Vagina (tissue), 2 donors: Measurements from ENCODE around the gene CP. TPM values are rescaled to one million over a fixed set of nuclear protein-coding genes. Genes with fewer than 3 reads are reported as not detected.

Experiments used
- DNase-seq, 2 donors: peaks; one replicate each; pipeline ENCODE4 v3.0.0-alpha.2; 2017; ENCODE audit errors: extremely low spot score in 2 of 2
- H3K27ac ChIP-seq: fragments of 200-600 bp; sonication (generic); one replicate; pipeline ENCODE4 v1.5.1; 2019
- H3K27me3 ChIP-seq: fragments of 200-600 bp; sonication (generic); one replicate; pipeline ENCODE4 v1.5.1; 2019
- H3K36me3 ChIP-seq, 2 donors: fragments of 200-600 bp; sonication (generic); one replicate each; pipeline ENCODE4 v1.5.1; 2017 to 2019
- H3K4me1 ChIP-seq: fragments of 200-600 bp; sonication (generic); one replicate; pipeline ENCODE4 v1.5.1; 2019
- H3K4me3 ChIP-seq, 2 donors: fragments of 200-600 bp; sonication (generic); 1 replicate in 1 of 2; 2 replicates in 1 of 2; pipeline ENCODE4 v1.5.1; 2016 to 2019
- H3K9me3 ChIP-seq: fragments of 200-600 bp; sonication (generic); one replicate; pipeline ENCODE4 v1.5.1; 2019
- POLR2A ChIP-seq, 2 donors: fragments of 450-650 bp; IDR thresholded peaks; one replicate each; pipeline ENCODE4 v1.6.1; 2017; ENCODE audit warnings: antibody characterized with exemption in 2 of 2, mild to moderate bottlenecking in 2 of 2, moderate library complexity in 2 of 2
- POLR2AphosphoS5 ChIP-seq, 2 donors: sonication (generic); formaldehyde crosslinking; IDR thresholded peaks; one replicate each; pipeline ENCODE4 v1.9.0; 2017; ENCODE audit warnings: antibody characterized with exemption in 2 of 2, mild to moderate bottlenecking in 2 of 2, low read depth in 1 of 2; ENCODE audit not compliant: insufficient read depth in 1 of 2
- intact Hi-C: fragments of 100-400 bp; cut with DNase I; formaldehyde crosslinking; loops from one replicate; pipeline ENCODE4 v1.15.1; 2023
- total RNA-seq: library from RNA; depleted of rRNA; stranded (reverse); fragments of >200 nt; gene quantifications from one replicate; pipeline ENCODE4 v1.2.3, GENCODE V29; 2016
- TF ChIP-seq, protein P1 (sequence below), 3 experiments: fragments of 450-650 bp in 2 of 3; fragments of 200-600 bp in 1 of 3; sonication (generic) in 1 of 3; IDR thresholded peaks; one replicate each; pipeline ENCODE4 v1.5.1; 2017 to 2019; ENCODE audit warnings: antibody characterized with exemption in 3 of 3, mild to moderate bottlenecking in 2 of 3, moderate library complexity in 2 of 3

Gene CP
- total RNA-seq, 1 donor from 2014 or later, result 26.3 TPM

DNA sequence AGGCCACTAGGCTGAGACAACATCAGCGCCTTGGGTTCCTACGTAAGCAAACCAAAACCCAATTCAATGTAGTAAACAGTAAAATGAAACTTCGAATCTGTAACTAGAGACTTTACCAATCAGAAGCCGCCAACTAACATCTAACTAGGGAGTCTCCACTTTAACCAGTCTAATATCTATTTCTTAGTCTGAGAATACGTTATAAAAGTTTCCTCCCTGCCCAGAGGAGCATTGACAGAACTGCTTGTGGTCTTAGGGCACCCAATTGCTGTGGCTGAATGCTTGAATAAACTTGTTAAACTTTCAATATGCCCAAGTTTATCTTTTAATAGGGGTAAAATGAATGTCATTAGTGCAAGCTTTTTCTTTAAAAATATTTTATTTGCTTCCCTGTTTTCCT lies 4.3 kb downstream of the CP start:
- Histone ChIP-seq H3K27me3 (no peaks in the 10 kb centered on the region), H3K4me1 (peaks cover 8% of the 10 kb centered on the region), H3K36me3 (no peaks in the 10 kb centered on the region), H3K9me3 (no peaks in the 10 kb centered on the region), H3K27ac (no peak overlapping the region), H3K4me3 (no peak overlapping the region)
- no peak for TF ChIP-seq POLR2A (IDR thresholded peaks at IDR 0.05)
- TF ChIP-seq POLR2AphosphoS5 (IDR thresholded peaks at IDR 0.05; ENCODE audit: insufficient read depth in 1 of 2, low read depth in 1 of 2), result no peak
- TF ChIP-seq, protein P1, sequence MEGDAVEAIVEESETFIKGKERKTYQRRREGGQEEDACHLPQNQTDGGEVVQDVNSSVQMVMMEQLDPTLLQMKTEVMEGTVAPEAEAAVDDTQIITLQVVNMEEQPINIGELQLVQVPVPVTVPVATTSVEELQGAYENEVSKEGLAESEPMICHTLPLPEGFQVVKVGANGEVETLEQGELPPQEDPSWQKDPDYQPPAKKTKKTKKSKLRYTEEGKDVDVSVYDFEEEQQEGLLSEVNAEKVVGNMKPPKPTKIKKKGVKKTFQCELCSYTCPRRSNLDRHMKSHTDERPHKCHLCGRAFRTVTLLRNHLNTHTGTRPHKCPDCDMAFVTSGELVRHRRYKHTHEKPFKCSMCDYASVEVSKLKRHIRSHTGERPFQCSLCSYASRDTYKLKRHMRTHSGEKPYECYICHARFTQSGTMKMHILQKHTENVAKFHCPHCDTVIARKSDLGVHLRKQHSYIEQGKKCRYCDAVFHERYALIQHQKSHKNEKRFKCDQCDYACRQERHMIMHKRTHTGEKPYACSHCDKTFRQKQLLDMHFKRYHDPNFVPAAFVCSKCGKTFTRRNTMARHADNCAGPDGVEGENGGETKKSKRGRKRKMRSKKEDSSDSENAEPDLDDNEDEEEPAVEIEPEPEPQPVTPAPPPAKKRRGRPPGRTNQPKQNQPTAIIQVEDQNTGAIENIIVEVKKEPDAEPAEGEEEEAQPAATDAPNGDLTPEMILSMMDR (IDR thresholded peaks at IDR 0.05), result no peak
- intact Hi-C loops, result no loop called here
- DNase-seq, result no peak

DNA sequence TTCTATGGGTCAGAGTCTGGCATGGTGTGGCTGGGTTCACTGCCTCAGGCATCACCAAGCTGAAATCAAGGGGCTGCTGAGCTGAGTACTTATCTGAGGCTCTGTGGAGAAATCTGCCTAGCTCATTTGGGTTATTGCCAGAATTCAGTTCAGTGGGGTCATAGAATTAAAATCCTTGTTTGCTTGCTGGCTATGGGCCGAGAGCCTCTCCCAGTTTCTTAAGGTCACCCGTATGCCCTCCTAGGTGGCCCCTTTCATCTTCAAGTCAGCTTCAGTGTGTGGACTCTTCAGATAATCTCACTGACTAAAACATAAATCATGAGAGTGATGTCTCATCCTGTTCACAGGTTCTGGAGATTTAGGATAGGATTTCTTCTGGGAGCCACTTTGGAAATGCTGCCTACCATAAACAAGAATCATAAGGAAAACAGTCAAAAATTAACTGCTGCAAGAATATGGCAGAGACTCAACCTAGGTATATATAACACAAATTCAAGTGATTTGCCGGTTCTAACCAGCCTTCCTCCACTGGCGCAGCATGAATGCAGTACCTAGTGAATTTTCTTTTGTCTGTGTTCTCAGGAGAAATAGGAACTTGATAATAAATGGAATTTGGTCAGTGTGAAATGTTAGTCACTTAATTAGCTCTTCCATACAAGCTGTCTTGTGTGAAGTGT lies 5.3 kb downstream of the CP start:
- H3K36me3 ChIP-seq, result no peaks in the 10 kb centered on the region

DNA sequence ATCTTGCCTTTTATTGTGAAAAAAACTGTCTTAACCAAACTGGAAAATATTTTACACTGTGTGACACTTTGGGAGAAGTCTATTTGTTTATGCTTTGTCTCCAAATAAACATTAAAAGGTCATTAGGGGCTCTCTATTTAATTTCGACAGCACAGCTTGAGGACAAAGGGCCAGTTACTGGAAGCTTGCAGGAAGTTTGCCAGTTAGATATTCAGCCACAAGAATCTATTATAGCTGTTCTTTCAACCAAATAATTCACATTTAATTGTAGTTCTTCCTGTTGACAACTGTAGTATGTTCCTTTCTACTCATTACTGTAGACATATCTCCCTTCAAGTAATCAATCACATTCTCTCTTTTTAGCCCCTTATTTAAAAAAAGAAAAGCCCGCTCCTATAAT lies 6.1 kb downstream of the CP start:
- H3K27me3 ChIP-seq, result no peaks in the 10 kb centered on the region
- intact Hi-C loops, result no loop called here
- DNase-seq, result no peak
- H3K27ac ChIP-seq, result no peak overlapping the region
- no peak overlapping the region for H3K4me3 ChIP-seq
- TF ChIP-seq, protein P1 (IDR thresholded peaks at IDR 0.05), result no peak
- TF ChIP-seq POLR2A (IDR thresholded peaks at IDR 0.05) (no peak), POLR2AphosphoS5 (IDR thresholded peaks at IDR 0.05; ENCODE audit: insufficient read depth in 1 of 2, low read depth in 1 of 2) (no peak)
- H3K4me1 ChIP-seq, result no peaks in the 10 kb centered on the region
- H3K36me3 ChIP-seq, result no peaks in the 10 kb centered on the region
- H3K9me3 ChIP-seq, result no peaks in the 10 kb centered on the region

More for the DNA sequence above, 5.3 kb downstream of the CP start:
- TF ChIP-seq, protein P1 (IDR thresholded peaks at IDR 0.05), result no peak
- TF ChIP-seq POLR2AphosphoS5 (IDR thresholded peaks at IDR 0.05; ENCODE audit: insufficient read depth in 1 of 2, low read depth in 1 of 2) (no peak), POLR2A (IDR thresholded peaks at IDR 0.05) (no peak)
- DNase-seq, result no peak
- Histone ChIP-seq H3K4me1 (no peaks in the 10 kb centered on the region), H3K27me3 (no peaks in the 10 kb centered on the region), H3K9me3 (no peaks in the 10 kb centered on the region), H3K4me3 (no peak overlapping the region), H3K27ac (no peak overlapping the region)
- intact Hi-C loops, result no loop called here

DNA sequence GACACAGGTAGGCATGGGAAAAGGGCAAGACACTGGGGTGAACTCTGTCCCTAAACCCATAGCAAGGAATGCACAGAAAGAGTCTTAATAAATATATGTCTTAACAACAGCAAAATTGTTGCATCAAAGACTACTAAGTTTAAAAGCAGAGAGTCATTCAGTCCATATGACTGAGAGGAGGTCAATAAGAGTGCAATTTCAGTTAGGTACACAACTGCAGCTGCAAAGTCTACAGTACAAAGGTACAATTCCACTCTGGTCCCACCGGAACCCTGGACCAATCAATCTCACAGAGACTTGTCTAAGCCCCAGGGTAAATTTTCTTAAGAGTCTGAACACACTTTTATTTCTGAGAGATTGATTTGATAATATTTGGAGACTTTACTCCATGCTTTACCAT lies 6.9 kb downstream of the CP start:
- TF ChIP-seq POLR2AphosphoS5 (IDR thresholded peaks at IDR 0.05; ENCODE audit: insufficient read depth in 1 of 2, low read depth in 1 of 2), result no peak
- TF ChIP-seq POLR2A (IDR thresholded peaks at IDR 0.05), result no peak
- TF ChIP-seq, protein P1 (IDR thresholded peaks at IDR 0.05), result no peak
- H3K9me3 ChIP-seq, result no peaks in the 10 kb centered on the region
- intact Hi-C loops, result no loop called here
- no peak for DNase-seq
- no peak overlapping the region for H3K4me3 ChIP-seq
- no peaks in the 10 kb centered on the region for H3K27me3 ChIP-seq
- H3K27ac ChIP-seq, result no peak overlapping the region
- H3K36me3 ChIP-seq, result no peaks in the 10 kb centered on the region
- no peaks in the 10 kb centered on the region for H3K4me1 ChIP-seq

DNA sequence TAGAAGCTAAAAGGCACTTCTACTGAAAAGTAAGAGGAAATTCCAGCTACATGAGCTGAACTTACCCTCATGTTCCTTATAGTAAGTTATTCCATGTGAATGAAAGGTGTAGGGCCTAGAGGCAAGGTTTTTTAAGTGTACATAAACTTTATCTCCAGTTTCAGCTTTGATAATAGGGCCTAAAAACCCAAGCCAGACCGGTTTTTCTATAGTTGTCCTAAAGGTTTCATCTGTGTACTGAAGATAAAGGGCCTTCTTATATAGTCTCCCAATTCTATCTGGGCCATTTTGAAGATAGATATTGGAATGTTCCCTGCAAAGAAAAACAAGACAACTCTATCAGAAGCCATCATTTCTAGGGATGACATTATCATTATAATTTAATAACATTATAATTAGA lies 9.2 kb downstream of the CP start:
- TF ChIP-seq POLR2A (IDR thresholded peaks at IDR 0.05) (no peak), POLR2AphosphoS5 (IDR thresholded peaks at IDR 0.05; ENCODE audit: insufficient read depth in 1 of 2, low read depth in 1 of 2) (no peak)
- TF ChIP-seq, protein P1 (IDR thresholded peaks at IDR 0.05), result no peak

More for the DNA sequence above, 9.2 kb downstream of the CP start:
- H3K9me3 ChIP-seq, result no peaks in the 10 kb centered on the region
- no peaks in the 10 kb centered on the region for H3K36me3 ChIP-seq
- no peaks in the 10 kb centered on the region for H3K27me3 ChIP-seq
- H3K4me3 ChIP-seq, result no peak overlapping the region
- H3K27ac ChIP-seq, result no peak overlapping the region
- intact Hi-C loops, result no loop called here
- H3K4me1 ChIP-seq, result no peaks in the 10 kb centered on the region
- DNase-seq, result no peak
